HepG2 (cell line): Measurements from ENCODE around the gene EVI5.

Source experiments
- ARID2 ChIP-seq: sonication (generic); formaldehyde crosslinking; IDR thresholded peaks from 2 replicates; pipeline ENCODE4 v1.8.1; 2022; ENCODE audit warnings: mild to moderate bottlenecking, missing genetic modification reagents, borderline replicate concordance
- CBX2 ChIP-seq, 2 experiments: fragments of 200-600 bp in 1 of 2; sonication (generic); formaldehyde crosslinking in 1 of 2; IDR thresholded peaks; 2 replicates each; pipeline versions ENCODE4 v1.7.0 to v1.8.1; 2018 to 2022; ENCODE audit warnings: low read depth in 2 of 2, low read length in 1 of 2, mild to moderate bottlenecking in 1 of 2, missing genetic modification reagents in 1 of 2
- EP300 ChIP-seq, 3 experiments: sonication (generic) in 1 of 3; formaldehyde crosslinking in 1 of 3; IDR thresholded peaks; 2 replicates each; pipeline versions ENCODE4 v1.5.1 to v1.6.1; 2011 to 2020; ENCODE audit warnings: low read depth in 2 of 3, low read length in 2 of 3, borderline replicate concordance in 1 of 3, improper control_type of control experiment in 1 of 3, mild to moderate bottlenecking in 1 of 3, missing genetic modification reagents in 1 of 3, moderate library complexity in 1 of 3
- NPAS2 ChIP-seq: sonication (generic); formaldehyde crosslinking; IDR thresholded peaks from 2 replicates; pipeline ENCODE4 v1.8.0; 2022; ENCODE audit warnings: mild to moderate bottlenecking, missing genetic modification reagents, borderline replicate concordance
- ZBTB21 ChIP-seq: sonication (generic); formaldehyde crosslinking; IDR thresholded peaks from 2 replicates; pipeline ENCODE4 v1.4.0; 2020; ENCODE audit warnings: missing genetic modification reagents
- ZBTB7A ChIP-seq: sonication (generic); formaldehyde crosslinking; IDR thresholded peaks from 2 replicates; pipeline ENCODE4 v1.8.0; 2022; ENCODE audit warnings: mild to moderate bottlenecking, missing genetic modification reagents

DNA sequence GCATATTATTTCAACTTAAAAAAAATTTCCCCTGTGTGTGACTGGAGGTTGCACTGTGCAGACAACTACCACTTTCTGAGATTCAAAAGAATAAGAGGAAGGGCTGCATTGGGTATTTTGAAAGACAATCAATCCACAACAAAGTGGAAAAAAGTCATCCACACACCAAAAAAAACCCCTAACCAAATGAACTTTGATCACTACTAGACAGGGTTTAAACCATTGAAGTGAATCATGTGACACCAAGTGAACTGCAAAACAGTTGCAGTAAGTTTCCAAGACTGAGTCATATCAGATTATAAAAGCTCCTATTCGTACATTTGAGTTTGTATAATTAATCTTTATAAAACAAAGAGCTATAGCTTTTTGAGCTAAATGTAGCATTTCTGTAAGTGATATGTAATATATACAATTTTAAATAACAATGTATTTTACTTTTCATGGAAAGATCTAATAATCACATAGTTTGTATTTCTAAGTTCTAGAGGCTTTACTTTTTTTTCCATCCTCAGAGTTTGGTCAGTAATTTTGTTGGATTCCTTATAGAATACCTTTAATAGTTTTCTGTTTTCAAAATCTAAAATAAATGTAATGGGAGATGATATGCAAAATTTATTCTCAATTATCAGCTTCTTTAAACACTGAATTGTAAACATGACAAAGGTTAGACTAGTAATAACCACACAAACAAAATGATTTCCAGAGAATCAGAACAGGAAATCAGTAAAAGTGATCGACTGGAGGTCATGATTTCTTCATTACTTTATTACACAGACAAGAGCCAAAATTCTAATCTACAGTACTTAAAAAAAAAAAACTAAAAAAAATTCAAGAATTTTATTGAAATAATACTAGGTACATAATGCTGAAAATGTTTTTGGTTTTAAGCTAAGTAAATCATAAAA lies 247.7 kb downstream of the EVI5 start:
- TF ChIP-seq ZBTB7A (CRISPR knock-in tag) (no peak), ARID2 (CRISPR knock-in tag) (no peak), CBX2 (IDR thresholded peaks at IDR 0.05; ENCODE audit: low read depth, low read length) (no peak), CBX2 (CRISPR knock-in tag; IDR thresholded peaks at IDR 0.05; ENCODE audit: low read depth) (no peak), EP300 (IDR thresholded peaks at IDR 0.05; ENCODE audit: low read depth in 2 of 2, low read length in 2 of 2) (peak in 1 of 2 experiments; percentile 83; a peak in 2 of 4 replicates), EP300 (CRISPR knock-in tag; IDR thresholded peaks at IDR 0.05; ENCODE audit: borderline replicate concordance) (no peak), ZBTB21 (CRISPR knock-in tag) (no peak), NPAS2 (CRISPR knock-in tag) (no peak)
